HG02588 (cell line): Measurements from ENCODE around the gene LDLRAD4.

ENCODE experiments used
- ATAC-seq: cut with Tn5 transposase; IDR thresholded peaks from one replicate; pipeline ENCODE4 v1.9.1; 2021; ENCODE audit warnings: mild to moderate bottlenecking, moderate library complexity; ENCODE audit not compliant: unreplicated experiment

Gene LDLRAD4

GRCh38 chr18:13264091-13265007 is 45.8 kb downstream of the LDLRAD4 start:
- ATAC-seq: no peak

GRCh38 chr18:13265008-13265910 is 46.7 kb downstream of the LDLRAD4 start:
- ATAC-seq: no peak

GRCh38 chr18:13265911-13266217 is 47.3 kb downstream of the LDLRAD4 start:
- ATAC-seq: no peak

- no peak for ATAC-seq
Measured at GRCh38 chr18:13266218-13267100, 47.9 kb downstream of the LDLRAD4 start.

GRCh38 chr18:13267431-13267873 is 48.9 kb downstream of the LDLRAD4 start:
- no peak for ATAC-seq

- no peak for ATAC-seq
Measured at GRCh38 chr18:13268158-13269012, 49.8 kb downstream of the LDLRAD4 start.

- ATAC-seq: no peak
Measured at GRCh38 chr18:13269013-13269280, 50.4 kb downstream of the LDLRAD4 start.

GRCh38 chr18:13269521-13270011 is 51.0 kb downstream of the LDLRAD4 start:
- no peak for ATAC-seq

- ATAC-seq: no peak
Measured at GRCh38 chr18:13270279-13270855, 51.8 kb downstream of the LDLRAD4 start.

GRCh38 chr18:13271302-13271911 is 52.8 kb downstream of the LDLRAD4 start:
- no peak for ATAC-seq

GRCh38 chr18:13272416-13272815 is 53.9 kb downstream of the LDLRAD4 start:
- no peak for ATAC-seq

- ATAC-seq: no peak
Measured at GRCh38 chr18:13273800-13274199, 55.2 kb downstream of the LDLRAD4 start.

- no peak for ATAC-seq
Measured at GRCh38 chr18:13275075-13275474, 56.5 kb downstream of the LDLRAD4 start.

GRCh38 chr18:13276530-13277520 is 58.3 kb downstream of the LDLRAD4 start:
- ATAC-seq: no peak

- ATAC-seq: no peak
Measured at GRCh38 chr18:13278062-13278630, 59.6 kb downstream of the LDLRAD4 start.

- peak; percentile 85 for ATAC-seq
Measured at GRCh38 chr18:13279181-13280069, 60.9 kb downstream of the LDLRAD4 start.
